ENCODE results near the gene GALNS.

Gene GALNS

GRCh38 chr16:88810166-88810911 is 46.4 kb downstream of the GALNS start:
- no peak for DNase-seq (ENCODE audit: low spot score)
- in situ Hi-C loops (cut with MboI; ENCODE audit: low sequenced_read_pairs, unreplicated experiment): no loop called here
- TF ChIP-seq CTCF (IDR thresholded peaks at IDR 0.05; ENCODE audit: borderline replicate concordance, control extremely low read depth, extremely low read depth, insufficient read depth, missing control alignments): no peak

GRCh38 chr16:88809676-88810165 is 47.0 kb downstream of the GALNS start:
- in situ Hi-C loops (cut with MboI; ENCODE audit: low sequenced_read_pairs, unreplicated experiment): no loop called here
- no peak for TF ChIP-seq CTCF (IDR thresholded peaks at IDR 0.05; ENCODE audit: borderline replicate concordance, control extremely low read depth, extremely low read depth, insufficient read depth, missing control alignments)
- DNase-seq (ENCODE audit: low spot score): no peak

GRCh38 chr16:88809068-88809675 is 47.6 kb downstream of the GALNS start:
- no peak for TF ChIP-seq CTCF (IDR thresholded peaks at IDR 0.05; ENCODE audit: borderline replicate concordance, control extremely low read depth, extremely low read depth, insufficient read depth, missing control alignments)
- DNase-seq (ENCODE audit: low spot score): no peak
- in situ Hi-C loops (cut with MboI; ENCODE audit: low sequenced_read_pairs, unreplicated experiment): no loop called here

- in situ Hi-C loops (cut with MboI; ENCODE audit: low sequenced_read_pairs, unreplicated experiment): no loop called here
- no peak for TF ChIP-seq CTCF (IDR thresholded peaks at IDR 0.05; ENCODE audit: borderline replicate concordance, control extremely low read depth, extremely low read depth, insufficient read depth, missing control alignments)
- DNase-seq (ENCODE audit: low spot score): no peak
Observed at GRCh38 chr16:88807626-88808453, 48.9 kb downstream of the GALNS start.

GRCh38 chr16:88807142-88807625 is 49.6 kb downstream of the GALNS start:
- DNase-seq (ENCODE audit: low spot score): no peak
- in situ Hi-C loops (cut with MboI; ENCODE audit: low sequenced_read_pairs, unreplicated experiment): no loop called here
- TF ChIP-seq CTCF (IDR thresholded peaks at IDR 0.05; ENCODE audit: borderline replicate concordance, control extremely low read depth, extremely low read depth, insufficient read depth, missing control alignments): no peak

- DNase-seq (ENCODE audit: low spot score): no peak
- in situ Hi-C loops (cut with MboI; ENCODE audit: low sequenced_read_pairs, unreplicated experiment): no loop called here
- no peak for TF ChIP-seq CTCF (IDR thresholded peaks at IDR 0.05; ENCODE audit: borderline replicate concordance, control extremely low read depth, extremely low read depth, insufficient read depth, missing control alignments)
Observed at GRCh38 chr16:88806491-88807111, 50.1 kb downstream of the GALNS start.
